NCI-H2227 (cell line): ENCODE measurements around the gene KAT8.
"Not testable (repeated sequence)": the region's sequence is repeated elsewhere in the genome, so short reads cannot be mapped to it uniquely, and the experiment has no call there.

Source experiments
- DNase-seq: peaks from one replicate; lab custom pipeline; 2025; ENCODE audit not compliant: unreplicated experiment; lab: John Stamatoyannopoulos, UW

Gene KAT8

GRCh38 chr16:31130336-31130891, 12.9 kb downstream of the KAT8 start:
- no peak for DNase-seq

- no peak for DNase-seq
Observed at GRCh38 chr16:31130899-31131298, 13.4 kb downstream of the KAT8 start.

DNA sequence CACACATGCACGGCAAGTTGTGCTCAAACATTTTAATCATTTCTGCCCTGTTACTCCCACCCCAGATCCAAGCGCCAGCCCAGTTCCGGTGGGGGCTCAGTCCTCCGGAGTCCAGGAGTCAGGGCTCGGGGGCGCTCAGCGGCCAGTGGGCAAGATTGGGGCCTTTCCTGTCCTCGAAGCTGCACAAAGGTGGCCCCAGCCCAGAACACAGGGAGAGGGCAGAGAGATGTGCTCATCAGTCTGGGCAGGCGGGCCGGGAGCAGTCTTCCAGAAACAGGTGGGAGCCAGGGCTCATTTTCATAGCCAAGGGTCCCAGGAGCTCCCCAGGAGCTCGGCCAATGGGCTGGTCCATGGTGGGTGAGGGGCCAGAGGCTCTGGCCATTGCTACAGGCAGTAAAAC, 14.0 kb downstream of the KAT8 start:
- no peak for DNase-seq

DNA sequence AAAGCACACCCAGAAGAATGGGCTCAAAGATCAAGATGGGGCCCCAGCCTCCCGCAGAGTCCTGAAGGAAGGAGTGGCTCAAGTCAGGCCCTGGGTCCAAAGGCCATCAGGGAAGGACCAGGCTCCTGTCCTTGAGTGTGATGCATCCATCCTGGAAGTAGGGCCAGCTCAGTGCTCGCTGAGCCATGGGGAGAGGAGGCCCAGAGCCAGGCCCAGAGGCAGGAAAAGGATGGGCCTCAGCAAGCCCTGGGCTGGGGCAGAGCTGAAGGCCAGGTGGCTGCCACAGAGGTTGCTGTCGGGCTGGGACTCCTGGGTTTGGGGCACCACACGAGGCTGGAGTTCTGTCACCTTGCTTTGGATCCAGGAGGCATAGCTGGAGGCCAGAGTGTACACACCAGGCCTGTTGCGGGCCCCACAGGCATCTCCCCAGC, 14.4 kb downstream of the KAT8 start:
- no peak for DNase-seq

GRCh38 chr16:31132303-31132979, 15.0 kb downstream of the KAT8 start:
- DNase-seq = no peak

GRCh38 chr16:31133046-31133501, 15.6 kb downstream of the KAT8 start:
- no peak for DNase-seq

DNA sequence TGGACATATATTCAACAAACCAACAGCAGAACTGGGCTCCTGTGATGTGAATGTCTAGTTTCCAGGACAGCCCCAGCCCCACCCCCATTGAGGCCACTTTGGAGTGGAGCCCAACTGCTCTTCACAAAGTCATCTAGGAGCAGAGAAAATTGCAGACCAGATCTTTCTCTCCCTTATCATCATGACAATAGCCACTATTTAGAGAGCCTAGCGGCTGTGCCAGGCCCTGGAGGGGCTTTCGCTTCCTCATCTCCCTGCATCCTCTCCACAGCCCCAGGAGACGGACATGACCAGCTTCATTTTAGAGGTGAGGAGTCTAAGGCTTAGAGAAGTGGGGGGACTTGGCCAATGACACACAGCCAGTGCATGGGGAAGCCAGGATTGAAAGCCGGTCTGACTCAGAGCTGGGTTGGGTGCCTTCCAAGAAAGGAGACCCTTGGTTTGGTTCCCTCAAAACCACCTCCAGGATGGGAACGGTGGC, 16.7 kb downstream of the KAT8 start:
- DNase-seq = peak; percentile 78

DNA sequence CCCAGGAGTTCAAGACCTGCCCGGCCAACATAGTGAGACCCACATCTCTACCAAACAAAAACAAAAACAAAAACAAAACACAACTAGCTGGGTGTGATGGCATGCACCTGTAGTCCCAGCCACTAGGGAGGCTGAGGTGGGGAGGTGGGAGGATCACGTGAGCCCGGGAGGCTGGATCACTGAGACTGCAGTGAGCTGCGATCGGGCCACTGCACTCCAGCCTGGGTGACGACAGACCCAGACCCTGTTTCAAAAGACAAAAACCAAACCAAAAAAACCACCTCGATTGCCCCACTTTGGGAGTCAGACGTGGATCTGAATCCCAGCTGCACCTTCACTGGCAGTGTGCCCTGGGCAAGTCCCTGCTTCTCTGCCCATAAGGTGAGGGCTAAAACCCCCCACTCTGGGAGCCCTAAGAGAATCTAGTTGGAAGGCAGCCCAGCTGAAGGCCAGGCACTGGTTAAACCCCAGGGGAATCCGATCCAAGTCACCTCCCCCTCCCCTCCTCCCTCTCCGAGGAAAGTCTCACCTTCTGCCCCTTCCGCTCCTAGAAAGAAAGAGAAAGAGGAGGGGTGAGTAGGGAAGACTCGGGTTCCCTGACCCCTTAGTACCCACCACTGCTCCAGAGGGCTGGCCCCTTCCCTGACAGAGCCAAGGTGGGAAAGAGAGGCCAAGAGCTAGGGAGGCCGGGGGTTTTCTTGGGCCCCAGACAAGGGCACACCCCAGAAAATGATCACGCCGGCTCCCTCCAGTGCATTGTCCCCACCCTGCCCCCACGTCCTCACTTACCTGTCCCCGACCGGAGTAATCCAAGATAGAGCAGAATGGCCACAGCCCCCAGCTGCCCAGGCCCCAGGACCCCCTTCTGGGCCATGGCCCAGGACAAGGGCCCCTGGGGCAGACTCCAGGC, 17.4 kb downstream of the KAT8 start:
- DNase-seq = peak; percentile 60

DNA sequence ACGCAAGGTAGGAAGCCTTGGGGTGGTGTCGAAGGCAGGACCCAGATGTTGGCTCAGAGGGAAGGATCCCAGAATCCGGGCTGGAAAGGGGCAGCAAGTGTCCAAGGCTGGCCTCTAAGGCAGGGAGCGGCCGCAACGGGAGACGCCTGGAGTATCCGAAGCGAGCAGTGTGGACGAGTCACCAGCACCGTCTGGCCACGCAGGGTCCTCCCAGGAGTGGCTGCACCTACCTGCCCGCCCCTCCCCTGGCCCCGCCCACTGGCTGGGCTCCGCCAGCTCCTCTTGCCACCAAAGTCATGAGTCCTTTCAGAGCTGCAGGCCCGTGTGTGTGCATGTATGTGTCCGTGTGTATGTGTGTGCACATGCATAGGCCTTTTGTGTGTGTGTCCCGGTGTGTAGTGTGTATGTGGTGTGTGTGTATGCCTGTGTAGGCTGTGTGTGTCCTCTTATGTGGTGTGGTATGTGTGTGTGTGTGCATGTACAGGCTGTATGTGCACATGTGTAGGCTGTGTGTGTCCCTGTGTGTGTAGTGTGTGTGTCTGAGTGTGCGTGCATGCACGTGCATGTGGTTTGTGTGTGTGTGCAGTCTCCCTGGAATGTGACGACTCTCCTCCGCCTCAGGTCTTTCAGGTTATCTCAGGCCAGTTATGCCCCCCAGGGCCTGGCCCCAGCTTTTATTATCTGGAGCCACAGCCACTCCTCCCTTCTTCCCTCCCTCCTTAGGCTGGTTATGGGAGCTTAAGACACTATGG, 18.2 kb downstream of the KAT8 start, which contains the start of gene PRSS8:
Gene PRSS8, minus strand, starts transcription at position 193 of the 752 bp plus-strand sequence. CDS start 229 bp downstream, outside the sequence.
- peak; percentile 45 for DNase-seq

DNA sequence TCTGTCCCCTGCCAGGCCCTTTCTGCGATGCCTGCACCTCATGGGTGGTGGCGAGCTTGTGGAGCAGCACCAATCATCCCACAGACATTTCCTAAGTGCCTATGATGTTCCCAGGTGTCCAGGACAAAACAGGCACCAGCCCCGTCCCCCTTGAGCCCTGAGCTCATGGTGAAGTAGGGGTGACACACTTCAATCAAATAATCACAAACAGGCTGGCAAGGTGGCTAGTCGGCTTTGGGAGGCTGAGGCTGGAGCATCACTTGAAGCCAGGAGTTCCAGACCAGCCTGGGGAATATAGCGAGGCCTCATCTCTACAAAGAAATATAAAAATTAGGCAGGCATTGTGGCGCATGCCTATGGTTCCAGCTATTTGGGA, 18.8 kb downstream of the KAT8 start:
- no peak for DNase-seq

DNA sequence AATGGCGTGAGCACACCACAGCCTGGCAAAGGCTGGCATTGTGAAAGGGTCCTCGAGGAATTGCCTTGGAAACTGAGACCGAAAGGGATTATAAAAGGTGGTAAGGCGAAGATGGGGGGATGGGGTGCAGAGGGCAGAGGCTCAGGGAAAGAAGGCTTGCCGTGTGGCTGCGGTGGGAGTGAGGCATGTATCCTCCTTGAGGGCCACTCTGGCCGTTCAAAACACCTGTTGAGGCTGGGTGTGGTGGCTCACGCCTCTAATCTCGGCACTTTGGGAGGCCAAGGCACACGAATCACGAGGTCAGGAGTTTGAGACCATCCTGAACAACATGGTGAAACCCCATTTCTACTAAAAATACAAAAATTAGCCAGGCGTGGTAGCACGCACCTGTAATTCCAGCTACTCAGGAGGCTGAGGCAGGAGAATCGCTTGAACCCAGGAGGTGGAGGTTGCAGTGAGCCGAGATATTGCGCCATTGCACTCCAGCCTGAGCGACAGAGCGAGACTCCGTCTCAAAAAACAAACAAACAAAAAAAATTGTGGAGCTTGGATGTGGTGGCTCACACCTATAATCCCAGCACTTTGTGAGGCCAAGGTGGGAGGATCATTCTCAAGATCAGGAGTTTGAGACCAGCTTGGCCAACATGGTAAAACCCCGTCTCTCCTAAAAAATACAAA, 19.5 kb downstream of the KAT8 start:
- DNase-seq = not testable (repeated sequence)

DNA sequence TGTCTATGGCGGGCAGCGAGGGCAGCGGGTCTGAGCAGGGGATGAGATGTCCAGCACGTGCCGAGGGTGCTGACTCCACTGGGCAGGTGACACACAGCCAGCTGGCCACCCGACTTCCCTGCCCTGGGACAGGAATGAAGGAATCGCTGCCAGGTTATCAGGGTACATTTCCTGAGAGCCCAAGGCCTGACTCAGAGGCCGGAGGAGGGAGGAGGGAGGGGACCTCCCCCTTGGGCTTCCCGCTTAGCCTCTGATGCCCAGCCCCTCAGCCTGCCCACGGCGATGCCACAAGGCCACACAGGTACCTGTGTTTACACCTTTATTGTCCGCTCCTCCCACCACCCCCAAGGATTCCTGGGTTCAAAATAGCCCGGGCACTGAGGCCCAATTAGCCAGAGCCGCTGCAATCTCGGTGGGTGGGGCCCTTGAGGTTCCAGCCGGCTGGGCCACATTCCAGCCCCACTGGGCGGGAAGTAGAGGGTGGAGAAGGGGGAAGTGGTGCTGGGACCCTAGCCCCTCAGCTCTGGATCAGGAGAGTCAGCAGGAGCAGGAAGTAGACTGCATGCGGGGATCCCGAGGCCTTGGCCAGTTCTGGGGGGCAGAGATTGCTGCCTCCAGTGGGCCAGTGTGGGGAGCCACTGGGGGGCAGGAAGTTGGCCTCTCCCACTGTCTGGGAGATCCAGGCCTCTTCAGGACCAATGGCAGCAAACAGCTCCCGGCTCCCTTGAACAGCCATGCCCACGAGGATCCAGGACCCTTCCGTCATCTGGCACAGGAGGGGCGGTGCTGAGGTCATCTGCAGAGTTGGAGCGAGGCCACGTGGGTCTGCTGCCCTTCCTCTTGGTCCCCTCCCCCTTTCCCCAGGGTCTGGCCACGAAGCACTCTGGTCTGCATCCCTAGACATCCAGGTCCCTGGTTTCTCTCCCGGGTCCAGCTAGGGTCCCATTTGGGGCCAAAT, 21.4 kb downstream of the KAT8 start:
- DNase-seq = no peak

DNA sequence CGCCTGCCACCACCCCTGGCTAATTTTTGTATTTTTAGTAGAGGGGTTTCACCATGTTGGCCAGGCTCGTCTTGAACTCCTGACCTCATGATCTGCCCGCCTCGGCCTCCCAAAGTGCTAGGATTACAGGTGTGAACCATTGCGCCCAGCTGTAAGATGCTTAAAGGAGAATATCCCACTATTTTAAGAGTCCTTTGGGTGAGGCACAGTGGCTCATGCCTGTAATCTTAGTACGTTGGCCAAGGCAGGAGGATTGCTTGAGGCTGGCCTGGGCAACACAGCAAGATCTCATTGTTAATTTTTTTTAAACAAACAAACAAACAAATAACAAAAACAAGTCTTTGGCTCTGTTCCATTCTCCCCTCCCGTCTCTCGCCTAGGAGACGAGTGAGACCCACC, 23.6 kb downstream of the KAT8 start:
- DNase-seq = not testable (repeated sequence)

DNA sequence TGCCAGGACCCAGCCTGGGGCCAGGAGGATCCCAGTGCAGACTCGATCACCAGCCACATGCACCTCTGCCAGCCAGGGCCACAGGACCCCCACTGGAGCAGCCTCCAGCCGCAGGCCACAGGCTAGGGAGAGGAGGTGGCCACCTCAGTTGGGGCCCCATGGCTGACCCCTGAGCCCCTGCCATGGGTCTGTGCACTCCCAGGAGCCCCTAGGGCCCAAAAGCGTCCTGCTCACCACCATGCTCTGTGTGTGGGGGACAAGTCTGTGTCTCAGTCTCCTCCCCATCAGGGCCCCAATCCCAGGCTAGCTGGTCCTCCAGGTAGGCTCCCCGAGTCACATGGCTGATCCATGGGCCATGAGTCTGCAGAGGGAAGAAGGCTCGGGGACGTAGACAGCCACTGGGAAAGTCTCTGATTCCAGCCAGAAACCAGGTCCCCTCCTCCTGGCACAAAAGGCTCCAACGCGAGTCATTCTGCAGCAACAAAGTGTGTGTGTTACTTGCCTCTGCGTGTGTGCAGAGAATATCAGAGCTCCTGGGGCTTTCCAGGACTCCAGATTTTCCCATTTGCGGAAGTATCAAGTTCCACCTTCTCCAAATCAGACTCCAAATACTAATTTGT, 24.1 kb downstream of the KAT8 start:
- DNase-seq = no peak

GRCh38 chr16:31142109-31143010, 24.9 kb downstream of the KAT8 start:
- DNase-seq = peak; percentile 99

- DNase-seq = no peak
Observed at GRCh38 chr16:31143011-31143693, 25.7 kb downstream of the KAT8 start.

- DNase-seq = no peak
Observed at GRCh38 chr16:31143694-31144148, 26.3 kb downstream of the KAT8 start.
